NCI-H128 (cell line): Measurements from ENCODE around the gene ARHGAP15.

Experiments
- DNase-seq: peaks from one replicate; lab custom pipeline; 2025; ENCODE audit not compliant: unreplicated experiment; lab: John Stamatoyannopoulos, UW

The ARHGAP15 gene

GRCh38 chr2:143802242-143802641, 673.0 kb downstream of the ARHGAP15 start:
- no peak for DNase-seq

GRCh38 chr2:143802871-143803650, 673.8 kb downstream of the ARHGAP15 start:
- DNase-seq: no peak

- no peak for DNase-seq
Observed at GRCh38 chr2:143803936-143804335, 674.7 kb downstream of the ARHGAP15 start.

GRCh38 chr2:143805666-143806065, 676.4 kb downstream of the ARHGAP15 start:
- no peak for DNase-seq

GRCh38 chr2:143807192-143807591, 678.0 kb downstream of the ARHGAP15 start:
- no peak for DNase-seq

- DNase-seq: no peak
Observed at GRCh38 chr2:143807671-143808070, 678.5 kb downstream of the ARHGAP15 start.

GRCh38 chr2:143808166-143808565, 678.9 kb downstream of the ARHGAP15 start:
- no peak for DNase-seq

GRCh38 chr2:143815082-143815481, 685.9 kb downstream of the ARHGAP15 start:
- no peak for DNase-seq

GRCh38 chr2:143816916-143817315, 687.7 kb downstream of the ARHGAP15 start:
- DNase-seq: no peak
